ENCODE results near the gene CCL14.

DNA sequence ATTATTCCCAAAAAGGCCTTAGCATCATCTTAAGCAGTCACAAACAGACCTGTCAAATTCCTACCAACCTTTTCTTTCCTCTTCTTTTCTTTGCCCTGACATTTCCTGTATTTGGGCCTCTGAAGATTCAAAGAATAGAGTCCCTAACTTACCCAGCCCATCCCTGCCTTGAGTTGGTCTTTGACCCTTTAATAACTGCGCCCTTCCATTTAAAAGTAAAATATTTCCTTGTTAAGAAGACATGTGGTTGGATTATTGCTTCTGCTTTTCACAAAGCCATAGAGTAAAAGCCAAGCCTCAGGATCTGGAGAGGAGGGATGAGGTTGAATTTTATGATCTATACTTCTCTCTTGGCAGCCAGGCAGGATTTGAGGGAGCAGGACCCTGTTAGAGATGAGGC lies 44.4 kb upstream of the CCL14 start:
- TF ChIP-seq, protein P1, sequence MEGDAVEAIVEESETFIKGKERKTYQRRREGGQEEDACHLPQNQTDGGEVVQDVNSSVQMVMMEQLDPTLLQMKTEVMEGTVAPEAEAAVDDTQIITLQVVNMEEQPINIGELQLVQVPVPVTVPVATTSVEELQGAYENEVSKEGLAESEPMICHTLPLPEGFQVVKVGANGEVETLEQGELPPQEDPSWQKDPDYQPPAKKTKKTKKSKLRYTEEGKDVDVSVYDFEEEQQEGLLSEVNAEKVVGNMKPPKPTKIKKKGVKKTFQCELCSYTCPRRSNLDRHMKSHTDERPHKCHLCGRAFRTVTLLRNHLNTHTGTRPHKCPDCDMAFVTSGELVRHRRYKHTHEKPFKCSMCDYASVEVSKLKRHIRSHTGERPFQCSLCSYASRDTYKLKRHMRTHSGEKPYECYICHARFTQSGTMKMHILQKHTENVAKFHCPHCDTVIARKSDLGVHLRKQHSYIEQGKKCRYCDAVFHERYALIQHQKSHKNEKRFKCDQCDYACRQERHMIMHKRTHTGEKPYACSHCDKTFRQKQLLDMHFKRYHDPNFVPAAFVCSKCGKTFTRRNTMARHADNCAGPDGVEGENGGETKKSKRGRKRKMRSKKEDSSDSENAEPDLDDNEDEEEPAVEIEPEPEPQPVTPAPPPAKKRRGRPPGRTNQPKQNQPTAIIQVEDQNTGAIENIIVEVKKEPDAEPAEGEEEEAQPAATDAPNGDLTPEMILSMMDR (conservative IDR thresholded peaks at IDR 0.05 in 1 of 2, IDR thresholded peaks at IDR 0.05 in 1 of 2; ENCODE audit: low read depth in 1 of 2, low read length in 2 of 2) = no peak
- no peak for TF ChIP-seq EZH2 (IDR thresholded peaks at IDR 0.05; ENCODE audit: low read length, missing control alignments)

Data from fibroblast of lung (primary cell).